ENCODE measurements around the gene UBE2H. TPM values are rescaled to one million over a fixed set of nuclear protein-coding genes. Genes with fewer than 3 reads are reported as not detected.
A peak's percentile ranks its signal among the peaks of the same experiment; 100 is the strongest.

UBE2H gene
- total RNA-seq, 1 donor from 2014 or later: 112 TPM

- Histone ChIP-seq H3K27ac (replicated peaks) (peak overlapping the region; percentile 70), H3K9me3 (replicated peaks) (no peaks in the 10 kb centered on the region), H3K27me3 (ENCODE audit: low read depth) (no peaks in the 10 kb centered on the region), H3K4me3 (no peak overlapping the region), H3K4me1 (peaks cover 89% of the 10 kb centered on the region), H3K36me3 (no peaks in the 10 kb centered on the region)
- no peak for TF ChIP-seq CTCF (IDR thresholded peaks at IDR 0.05; ENCODE audit: borderline replicate concordance)
- intact Hi-C loops (cut with micrococcal nuclease): no loop called here
- no peak for DNase-seq
These were observed 34.8 kb downstream of the UBE2H start for GRCh38 chr7:129917934-129918333.

- H3K27ac ChIP-seq (replicated peaks): peak overlapping the region; percentile 70
- intact Hi-C loops (cut with micrococcal nuclease): no loop called here
- peak overlapping the region; percentile 1 for H3K4me3 ChIP-seq
- no peak for DNase-seq
- TF ChIP-seq CTCF (IDR thresholded peaks at IDR 0.05; ENCODE audit: borderline replicate concordance): no peak
- H3K27me3 ChIP-seq (ENCODE audit: low read depth): no peaks in the 10 kb centered on the region
- no peaks in the 10 kb centered on the region for H3K9me3 ChIP-seq (replicated peaks)
- H3K36me3 ChIP-seq: no peaks in the 10 kb centered on the region
- peaks cover 70% of the 10 kb centered on the region for H3K4me1 ChIP-seq
These were observed 38.1 kb downstream of the UBE2H start for GRCh38 chr7:129914536-129915272.

- Histone ChIP-seq H3K27me3 (ENCODE audit: low read depth) (no peaks in the 10 kb centered on the region), H3K36me3 (no peaks in the 10 kb centered on the region), H3K9me3 (replicated peaks) (no peaks in the 10 kb centered on the region), H3K4me1 (peaks cover 69% of the 10 kb centered on the region), H3K4me3 (no peak overlapping the region), H3K27ac (replicated peaks) (peak overlapping the region; percentile 70)
- DNase-seq: no peak
- intact Hi-C loops (cut with micrococcal nuclease): no loop called here
- no peak for TF ChIP-seq CTCF (IDR thresholded peaks at IDR 0.05; ENCODE audit: borderline replicate concordance)
These were observed 39.3 kb downstream of the UBE2H start for GRCh38 chr7:129913428-129913827.

GRCh38 chr7:129911790-129912189 lies 41.0 kb downstream of the UBE2H start:
- Histone ChIP-seq H3K27me3 (ENCODE audit: low read depth) (no peaks in the 10 kb centered on the region), H3K4me1 (peaks cover 69% of the 10 kb centered on the region), H3K36me3 (no peaks in the 10 kb centered on the region), H3K4me3 (no peak overlapping the region), H3K9me3 (replicated peaks) (no peaks in the 10 kb centered on the region), H3K27ac (replicated peaks) (no peak overlapping the region)
- no peak for TF ChIP-seq CTCF (IDR thresholded peaks at IDR 0.05; ENCODE audit: borderline replicate concordance)
- intact Hi-C loops (cut with micrococcal nuclease): no loop called here
- no peak for DNase-seq

- no peaks in the 10 kb centered on the region for H3K27me3 ChIP-seq (ENCODE audit: low read depth)
- H3K9me3 ChIP-seq (replicated peaks): no peaks in the 10 kb centered on the region
- H3K36me3 ChIP-seq: no peaks in the 10 kb centered on the region
- H3K27ac ChIP-seq (replicated peaks): no peak overlapping the region
- peaks cover 69% of the 10 kb centered on the region for H3K4me1 ChIP-seq
- intact Hi-C loops (cut with micrococcal nuclease): no loop called here
- no peak for TF ChIP-seq CTCF (IDR thresholded peaks at IDR 0.05; ENCODE audit: borderline replicate concordance)
- H3K4me3 ChIP-seq: no peak overlapping the region
- DNase-seq: no peak
These were observed 43.1 kb downstream of the UBE2H start for GRCh38 chr7:129909669-129910068.
